Endothelial cell of umbilical vein (primary cell): Measurements from ENCODE around the gene SPAG16. TPM values are rescaled to one million over a fixed set of nuclear protein-coding genes. Genes with fewer than 3 reads are reported as not detected.

Source experiments
- BruUV-seq: library from RNA; stranded (reverse); fragments of 400-500 nt; replicated peaks from 2 replicates; lab custom pipeline; 2021; lab: Mats Ljungman, UMichigan
- CTCF ChIA-PET: fragments of 300-600, 350-600 bp; sonication (Branson Sonifier 250); formaldehyde crosslinking; loops from one replicate; lab custom pipeline; 2021; ENCODE audit warnings: antibody characterized with exemption, inconsistent platforms; lab: Charles Lee
- POLR2A ChIA-PET: fragments of 300-600, 350-600 bp; sonication (Branson Sonifier 250); formaldehyde crosslinking; loops from one replicate; lab custom pipeline; 2021; ENCODE audit warnings: antibody characterized with exemption, inconsistent platforms; lab: Charles Lee
- DNase-seq: peaks from one replicate; pipeline ENCODE4 v3.0.0-alpha.2; 2011; ENCODE audit warnings: low read depth, low spot score
- FAIRE-seq: peaks from 2 replicates; lab custom pipeline; 2011; peaks lifted over from hg19 to GRCh38; lab: Jason Lieb, UNC
- H2AFZ ChIP-seq: 2 replicates; pipeline ENCODE4 v1.6.0; 2012; ENCODE audit warnings: low read depth, low read length, control low read depth, inconsistent platforms
- H3K27ac ChIP-seq: 2 replicates; pipeline ENCODE4 v1.5.1; 2011; ENCODE audit warnings: low read depth, mild to moderate bottlenecking, control low read depth, low read length, moderate library complexity; ENCODE audit not compliant: insufficient read depth
- H3K27me3 ChIP-seq, 2 experiments: 2 replicates each; pipeline versions ENCODE4 v1.6.0 to v1.6.1; 2011; ENCODE audit warnings: low read length in 2 of 2, mixed read lengths in 1 of 2; ENCODE audit not compliant: control insufficient read depth in 2 of 2, insufficient read depth in 2 of 2
- H3K36me3 ChIP-seq, 2 experiments: 2 replicates in 1 of 2; 3 replicates in 1 of 2; pipeline ENCODE4 v1.5.1; 2011; ENCODE audit warnings: low read length in 2 of 2, mild to moderate bottlenecking in 1 of 2, moderate library complexity in 1 of 2; ENCODE audit not compliant: control insufficient read depth in 2 of 2, insufficient read depth in 2 of 2; ENCODE audit errors: extremely low read depth in 1 of 2
- H3K4me1 ChIP-seq: 3 replicates; pipeline ENCODE4 v1.5.1; 2011; ENCODE audit warnings: mild to moderate bottlenecking, low read length; ENCODE audit not compliant: control insufficient read depth, insufficient read depth; ENCODE audit errors: extremely low read depth
- H3K4me2 ChIP-seq: 2 replicates; pipeline ENCODE4 v1.6.1; 2011; ENCODE audit warnings: low read length, control low read depth, mixed read lengths; ENCODE audit not compliant: insufficient read depth
- H3K4me3 ChIP-seq, 3 experiments: fragments of 200-600 bp in 1 of 3; sonication (generic), shearing (Covaris generic) in 1 of 3; replicated peaks in 1 of 3; 2 replicates each; pipeline ENCODE4 v1.5.1; 2011 to 2016; ENCODE audit warnings: control low read depth in 3 of 3, low read length in 3 of 3, mild to moderate bottlenecking in 2 of 3, inconsistent platforms in 1 of 3, low read depth in 1 of 3, moderate library complexity in 1 of 3; ENCODE audit not compliant: insufficient read depth in 1 of 3
- H3K79me2 ChIP-seq: 2 replicates; pipeline ENCODE4 v1.6.0; 2012; ENCODE audit warnings: low read length, inconsistent platforms; ENCODE audit not compliant: control insufficient read depth, insufficient read depth
- H3K9ac ChIP-seq: replicated peaks from 2 replicates; pipeline ENCODE3; 2011; ENCODE audit warnings: low read length, control low read depth; ENCODE audit not compliant: insufficient read depth; ENCODE audit errors: extremely low read depth
- H3K9me1 ChIP-seq: replicated peaks from 3 replicates; pipeline ENCODE4 v1.6.0; 2011; ENCODE audit warnings: mild to moderate bottlenecking, low read length; ENCODE audit not compliant: control insufficient read depth, insufficient read depth; ENCODE audit errors: extremely low read depth
- H3K9me3 ChIP-seq: replicated peaks from 2 replicates; pipeline ENCODE4 v1.5.1; 2012; ENCODE audit warnings: low read length, inconsistent platforms; ENCODE audit not compliant: control insufficient read depth, insufficient read depth
- H4K20me1 ChIP-seq: replicated peaks from 2 replicates; pipeline ENCODE3; 2011; ENCODE audit warnings: mild to moderate bottlenecking, low read length; ENCODE audit not compliant: control insufficient read depth, insufficient read depth; ENCODE audit errors: extremely low read depth
- EZH2 ChIP-seq: IDR thresholded peaks from 2 replicates; pipeline ENCODE4 v1.6.1; 2012; ENCODE audit warnings: borderline replicate concordance, low read depth, mild to moderate bottlenecking, moderate library complexity, low read length, inconsistent platforms; ENCODE audit not compliant: severe bottlenecking
- FOS ChIP-seq: IDR thresholded peaks from 2 replicates; pipeline ENCODE4 v1.6.1; 2011; ENCODE audit warnings: mild to moderate bottlenecking, low read length, moderate library complexity, borderline replicate concordance; ENCODE audit not compliant: insufficient read depth
- GATA2 ChIP-seq: IDR thresholded peaks from 2 replicates; pipeline ENCODE4 v1.7.0; 2011; ENCODE audit warnings: low read depth, mild to moderate bottlenecking, moderate library complexity, mixed read lengths, low read length; ENCODE audit not compliant: insufficient read length, insufficient read depth
- JUN ChIP-seq: IDR thresholded peaks from 2 replicates; pipeline ENCODE4 v1.6.1; 2011; ENCODE audit warnings: borderline replicate concordance, low read depth; ENCODE audit not compliant: insufficient read length, insufficient read depth
- MYC ChIP-seq: IDR thresholded peaks from one replicate; pipeline ENCODE4 v1.6.1; 2011; ENCODE audit warnings: mild to moderate bottlenecking, low read depth, low read length
- POLR2A ChIP-seq: IDR thresholded peaks from 2 replicates; pipeline ENCODE4 v1.6.1; 2012; ENCODE audit warnings: low read depth, mild to moderate bottlenecking, control low read depth, low read length
- POLR2AphosphoS5 ChIP-seq: IDR thresholded peaks from 2 replicates; pipeline ENCODE4 v1.6.1; 2012; ENCODE audit warnings: low read depth, mild to moderate bottlenecking, control low read depth, low read length, moderate library complexity; ENCODE audit not compliant: insufficient read depth
- dilution Hi-C: fragments of 300-500 bp; cut with MboI; formaldehyde crosslinking; loops from one replicate; pipeline ENCODE4 v1.15.0; 2019; ENCODE audit warnings: low sequenced_read_pairs; ENCODE audit not compliant: extremely low pct_ligation_motif_present
- intact Hi-C: fragments of 100-400 bp; cut with micrococcal nuclease; formaldehyde crosslinking; loops from one replicate; pipeline ENCODE4 v1.10.0; 2022
- polyA plus RNA-seq, 4 experiments: library from polyadenylated mRNA; depleted of rRNA in 3 of 4; stranded (reverse) in 3 of 4; unstranded in 1 of 4; fragments of >200 nt; gene quantifications; 2 replicates each; pipeline versions ENCODE4 v1.2.1 to v1.2.3, GENCODE V29; 2011 to 2012; ENCODE audit warnings: missing spikeins in 1 of 4
- total RNA-seq: library from RNA; stranded (reverse); gene quantifications from 2 replicates; pipeline ENCODE4 v1.2.3, GENCODE V29; 2021
- TF ChIP-seq, protein P1 (sequence below): IDR thresholded peaks from 2 replicates; pipeline ENCODE4 v1.6.1; 2011; ENCODE audit not compliant: insufficient read depth, insufficient read length
- TF ChIP-seq, protein P2 (sequence below), 2 donors: IDR thresholded peaks; 1 replicate in 1 of 2; 2 replicates in 1 of 2; pipeline ENCODE4 v1.5.1; 2011; ENCODE audit warnings: low read length in 2 of 2, mild to moderate bottlenecking in 2 of 2, moderate library complexity in 2 of 2, control low read depth in 1 of 2, inconsistent platforms in 1 of 2, low read depth in 1 of 2; ENCODE audit not compliant: insufficient read depth in 1 of 2; ENCODE audit errors: extremely low read depth in 1 of 2

The SPAG16 gene
- total and polyA plus RNA-seq, 2 donors (not counting 3 experiments of a cell fraction or from before 2014, with no cell fraction given) = 4.0 to 7.7 TPM

DNA sequence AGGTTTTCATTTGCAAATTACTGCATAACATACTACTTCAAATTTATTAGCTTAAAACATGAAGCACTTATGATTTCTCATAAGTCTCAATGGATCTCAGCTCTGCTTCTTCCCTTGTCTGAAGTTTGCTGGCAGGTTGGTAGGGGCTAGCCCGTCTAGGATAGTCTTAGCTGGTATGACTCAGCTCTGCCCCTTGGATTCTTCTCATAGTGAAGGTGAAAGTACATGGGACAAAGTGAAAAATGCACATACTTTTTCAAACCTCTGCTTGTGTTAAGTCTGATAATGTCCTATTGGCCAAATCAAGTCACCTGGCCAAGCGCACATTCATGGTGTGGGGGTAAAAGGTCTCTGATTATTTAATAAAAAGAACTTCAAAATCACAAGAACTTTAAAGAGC is 941.8 kb downstream of the SPAG16 start:
- no peaks in the 10 kb centered on the region for H3K9me1 ChIP-seq
- FAIRE-seq = no peak
- H3K27me3 ChIP-seq = no peaks in the 10 kb centered on the region
- no peak overlapping the region for H2AFZ ChIP-seq
- ChIA-PET POLR2A (no interaction called here), CTCF (no interaction called here)
- H3K9me3 ChIP-seq = no peaks in the 10 kb centered on the region
- H4K20me1 ChIP-seq = no peaks in the 10 kb centered on the region
- H3K4me2 ChIP-seq = no peak overlapping the region
- H3K4me3 ChIP-seq = no peak overlapping the region
- intact Hi-C loops (no loop called here), dilution Hi-C loops (no loop called here)
- BruUV-seq = no TSS peak
- H3K27ac ChIP-seq = no peak overlapping the region
- no peak overlapping the region for H3K9ac ChIP-seq
- TF ChIP-seq EZH2 = no peak
- no peak for TF ChIP-seq MYC
- TF ChIP-seq, protein P1, sequence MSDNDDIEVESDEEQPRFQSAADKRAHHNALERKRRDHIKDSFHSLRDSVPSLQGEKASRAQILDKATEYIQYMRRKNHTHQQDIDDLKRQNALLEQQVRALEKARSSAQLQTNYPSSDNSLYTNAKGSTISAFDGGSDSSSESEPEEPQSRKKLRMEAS = no peak
- TF ChIP-seq POLR2AphosphoS5 = no peak
- TF ChIP-seq, protein P2, sequence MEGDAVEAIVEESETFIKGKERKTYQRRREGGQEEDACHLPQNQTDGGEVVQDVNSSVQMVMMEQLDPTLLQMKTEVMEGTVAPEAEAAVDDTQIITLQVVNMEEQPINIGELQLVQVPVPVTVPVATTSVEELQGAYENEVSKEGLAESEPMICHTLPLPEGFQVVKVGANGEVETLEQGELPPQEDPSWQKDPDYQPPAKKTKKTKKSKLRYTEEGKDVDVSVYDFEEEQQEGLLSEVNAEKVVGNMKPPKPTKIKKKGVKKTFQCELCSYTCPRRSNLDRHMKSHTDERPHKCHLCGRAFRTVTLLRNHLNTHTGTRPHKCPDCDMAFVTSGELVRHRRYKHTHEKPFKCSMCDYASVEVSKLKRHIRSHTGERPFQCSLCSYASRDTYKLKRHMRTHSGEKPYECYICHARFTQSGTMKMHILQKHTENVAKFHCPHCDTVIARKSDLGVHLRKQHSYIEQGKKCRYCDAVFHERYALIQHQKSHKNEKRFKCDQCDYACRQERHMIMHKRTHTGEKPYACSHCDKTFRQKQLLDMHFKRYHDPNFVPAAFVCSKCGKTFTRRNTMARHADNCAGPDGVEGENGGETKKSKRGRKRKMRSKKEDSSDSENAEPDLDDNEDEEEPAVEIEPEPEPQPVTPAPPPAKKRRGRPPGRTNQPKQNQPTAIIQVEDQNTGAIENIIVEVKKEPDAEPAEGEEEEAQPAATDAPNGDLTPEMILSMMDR (IDR thresholded peaks at IDR 0.05; ENCODE audit: extremely low read depth in 1 of 2, insufficient read depth in 1 of 2, low read depth in 1 of 2, low read length in 2 of 2) = no peak
- TF ChIP-seq GATA2 = no peak
- no peak for TF ChIP-seq FOS
- no peak for TF ChIP-seq JUN
- no peak for TF ChIP-seq POLR2A
- no peaks in the 10 kb centered on the region for H3K4me1 ChIP-seq
- no peak for DNase-seq
- H3K79me2 ChIP-seq = no peaks in the 10 kb centered on the region
- H3K36me3 ChIP-seq = no peaks in the 10 kb centered on the region
